Measurements from ENCODE around the gene TNKS1BP1.
A peak's percentile ranks its signal among the peaks of the same experiment; 100 is the strongest.
"Not testable (repeated sequence)": the region's sequence is repeated elsewhere in the genome, so short reads cannot be mapped to it uniquely, and the experiment has no call there.

TNKS1BP1 gene

GRCh38 chr11:57324886-57325734 lies at the start of gene TNKS1BP1:
TSS of gene TNKS1BP1 (minus strand) at chr11:57324952. CDS start at chr11:57321885, 3,067 bp downstream.
- DNase-seq (ENCODE audit: low spot score) = peak; percentile 97

GRCh38 chr11:57373146-57373545 lies 48.4 kb upstream of the TNKS1BP1 start:
- DNase-seq (ENCODE audit: low spot score) = no peak

- DNase-seq (ENCODE audit: low spot score) = no peak
These were observed 46.2 kb upstream of the TNKS1BP1 start for GRCh38 chr11:57370941-57371340.

GRCh38 chr11:57370251-57370650 lies 45.5 kb upstream of the TNKS1BP1 start:
- DNase-seq (ENCODE audit: low spot score) = no peak

- no peak for DNase-seq (ENCODE audit: low spot score)
These were observed 44.1 kb upstream of the TNKS1BP1 start for GRCh38 chr11:57368845-57369232.

- no peak for DNase-seq (ENCODE audit: low spot score)
These were observed 43.5 kb upstream of the TNKS1BP1 start for GRCh38 chr11:57368106-57368844.

GRCh38 chr11:57364851-57365660 lies 40.3 kb upstream of the TNKS1BP1 start:
- DNase-seq (ENCODE audit: low spot score) = no peak

- no peak for DNase-seq (ENCODE audit: low spot score)
These were observed 38.7 kb upstream of the TNKS1BP1 start for GRCh38 chr11:57363131-57364080.

GRCh38 chr11:57361926-57362325 lies 37.2 kb upstream of the TNKS1BP1 start:
- no peak for DNase-seq (ENCODE audit: low spot score)

- DNase-seq (ENCODE audit: low spot score) = not testable (repeated sequence)
These were observed 36.7 kb upstream of the TNKS1BP1 start for GRCh38 chr11:57361420-57361819.

- no peak for DNase-seq (ENCODE audit: low spot score)
These were observed 36.2 kb upstream of the TNKS1BP1 start for GRCh38 chr11:57360991-57361390.

- no peak for DNase-seq (ENCODE audit: low spot score)
These were observed 35.3 kb upstream of the TNKS1BP1 start for GRCh38 chr11:57359896-57360690.

GRCh38 chr11:57359396-57359795 lies 34.6 kb upstream of the TNKS1BP1 start:
- no peak for DNase-seq (ENCODE audit: low spot score)

GRCh38 chr11:57358991-57359390 lies 34.2 kb upstream of the TNKS1BP1 start:
- no peak for DNase-seq (ENCODE audit: low spot score)

GRCh38 chr11:57358543-57358961 lies 33.8 kb upstream of the TNKS1BP1 start:
- DNase-seq (ENCODE audit: low spot score) = no peak

- DNase-seq (ENCODE audit: low spot score) = peak; percentile 31
These were observed 33.1 kb upstream of the TNKS1BP1 start for GRCh38 chr11:57357856-57358255.

GRCh38 chr11:57357310-57357709 lies 32.6 kb upstream of the TNKS1BP1 start:
- DNase-seq (ENCODE audit: low spot score) = no peak

- DNase-seq (ENCODE audit: low spot score) = no peak
These were observed 31.5 kb upstream of the TNKS1BP1 start for GRCh38 chr11:57356268-57356667.

- no peak for DNase-seq (ENCODE audit: low spot score)
These were observed 29.9 kb upstream of the TNKS1BP1 start for GRCh38 chr11:57354699-57355098.

- DNase-seq (ENCODE audit: low spot score) = no peak
These were observed 29.1 kb upstream of the TNKS1BP1 start for GRCh38 chr11:57353852-57354251.
